ENCODE results near the gene NFATC2IP.
A peak's percentile ranks its signal among the peaks of the same experiment; 100 is the strongest.

The NFATC2IP gene

GRCh38 chr16:28977703-28978662, 27.2 kb downstream of the NFATC2IP start:
- TF ChIP-seq EP300 (IDR thresholded peaks at IDR 0.05; ENCODE audit: borderline replicate concordance) (no peak), NFIC (IDR thresholded peaks at IDR 0.05) (no peak), RAD21 (IDR thresholded peaks at IDR 0.05; ENCODE audit: low read depth) (peak; percentile 42; the same call in 1 of the 2 replicates), ZBTB7A (IDR thresholded peaks at IDR 0.05; ENCODE audit: low read depth) (peak; percentile 60; the same call in 1 of the 2 replicates)

GRCh38 chr16:28980929-28981328, 30.2 kb downstream of the NFATC2IP start:
- TF ChIP-seq CREB1 (IDR thresholded peaks at IDR 0.05; ENCODE audit: low read depth) (no peak), FOXM1 (IDR thresholded peaks at IDR 0.05; ENCODE audit: borderline replicate concordance, low read depth) (no peak)

- TF ChIP-seq RAD21 (IDR thresholded peaks at IDR 0.05; ENCODE audit: low read depth) (peak; percentile 17; the same call in 1 of the 2 replicates), EP300 (IDR thresholded peaks at IDR 0.05; ENCODE audit: borderline replicate concordance) (no peak), NFIC (IDR thresholded peaks at IDR 0.05) (no peak), YY1 (IDR thresholded peaks at IDR 0.05; ENCODE audit: low read depth) (no peak)
Measured at GRCh38 chr16:28981517-28981916, 30.8 kb downstream of the NFATC2IP start.

GRCh38 chr16:28982418-28982817, 31.7 kb downstream of the NFATC2IP start:
- TF ChIP-seq TAF1 (IDR thresholded peaks at IDR 0.05; ENCODE audit: low read depth) (no peak), MAX (IDR thresholded peaks at IDR 0.05) (no peak), CREB1 (IDR thresholded peaks at IDR 0.05; ENCODE audit: low read depth) (no peak), TCF12 (IDR thresholded peaks at IDR 0.05; ENCODE audit: low read depth) (no peak), TEAD4 (IDR thresholded peaks at IDR 0.05) (no peak), YY1 (IDR thresholded peaks at IDR 0.05; ENCODE audit: low read depth) (no peak), FOXM1 (IDR thresholded peaks at IDR 0.05; ENCODE audit: borderline replicate concordance, low read depth) (no peak)

GRCh38 chr16:28982949-28983348, 32.2 kb downstream of the NFATC2IP start:
- no peak for TF ChIP-seq TEAD4 (IDR thresholded peaks at IDR 0.05)

GRCh38 chr16:28983644-28984043, 32.9 kb downstream of the NFATC2IP start:
- TF ChIP-seq EGR1 (IDR thresholded peaks at IDR 0.05) (no peak), EP300 (IDR thresholded peaks at IDR 0.05; ENCODE audit: borderline replicate concordance) (no peak), REST (IDR thresholded peaks at IDR 0.05; ENCODE audit: low read depth) (no peak), TAF1 (IDR thresholded peaks at IDR 0.05; ENCODE audit: low read depth) (no peak), NFIC (IDR thresholded peaks at IDR 0.05) (no peak), TCF12 (IDR thresholded peaks at IDR 0.05; ENCODE audit: low read depth) (no peak), MAX (IDR thresholded peaks at IDR 0.05) (no peak), USF1 (IDR thresholded peaks at IDR 0.05) (no peak), RAD21 (IDR thresholded peaks at IDR 0.05; ENCODE audit: low read depth) (no peak), CEBPB (IDR thresholded peaks at IDR 0.05) (no peak), ZBTB7A (IDR thresholded peaks at IDR 0.05; ENCODE audit: low read depth) (no peak), TEAD4 (IDR thresholded peaks at IDR 0.05) (no peak), FOXM1 (IDR thresholded peaks at IDR 0.05; ENCODE audit: borderline replicate concordance, low read depth) (no peak)

GRCh38 chr16:28984091-28984490, 33.4 kb downstream of the NFATC2IP start:
- TF ChIP-seq REST (IDR thresholded peaks at IDR 0.05; ENCODE audit: low read depth) = no peak
- TF ChIP-seq RAD21 (IDR thresholded peaks at IDR 0.05; ENCODE audit: low read depth) = no peak
